NCI-H82 (cell line): ENCODE results near the gene ZNF91.
"Not testable (repeated sequence)": the region's sequence is repeated elsewhere in the genome, so short reads cannot be mapped to it uniquely, and the experiment has no call there.

Source experiments
- DNase-seq: peaks from one replicate; lab custom pipeline; 2025; lab: John Stamatoyannopoulos, UW

ZNF91 gene

GRCh38 chr19:23395041-23395721 is at the start of gene ZNF91:
Gene ZNF91 (minus strand): TSS chr19:23395471. CDS start chr19:23395354, 117 bp downstream.
- peak; percentile 99 for DNase-seq

DNA sequence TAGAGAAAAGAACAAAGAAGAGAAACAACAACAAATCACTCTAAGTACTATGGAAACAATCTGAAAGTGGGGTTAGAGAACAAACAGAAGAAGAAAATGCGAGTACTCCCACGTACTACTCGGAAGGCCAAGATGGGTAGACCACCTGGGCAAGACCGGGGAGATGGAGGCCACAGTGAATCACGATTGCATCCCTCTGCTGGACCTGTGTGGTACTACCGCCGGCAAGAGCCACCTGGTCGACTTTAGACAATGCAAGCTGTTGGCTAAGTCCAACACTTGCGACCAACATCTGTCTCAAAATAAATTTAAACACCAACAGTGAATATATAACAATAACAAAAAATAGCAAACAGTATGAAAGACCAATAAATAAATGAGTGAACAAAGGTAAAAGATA is 45.5 kb upstream of the ZNF91 start:
- peak; percentile 47 for DNase-seq

DNA sequence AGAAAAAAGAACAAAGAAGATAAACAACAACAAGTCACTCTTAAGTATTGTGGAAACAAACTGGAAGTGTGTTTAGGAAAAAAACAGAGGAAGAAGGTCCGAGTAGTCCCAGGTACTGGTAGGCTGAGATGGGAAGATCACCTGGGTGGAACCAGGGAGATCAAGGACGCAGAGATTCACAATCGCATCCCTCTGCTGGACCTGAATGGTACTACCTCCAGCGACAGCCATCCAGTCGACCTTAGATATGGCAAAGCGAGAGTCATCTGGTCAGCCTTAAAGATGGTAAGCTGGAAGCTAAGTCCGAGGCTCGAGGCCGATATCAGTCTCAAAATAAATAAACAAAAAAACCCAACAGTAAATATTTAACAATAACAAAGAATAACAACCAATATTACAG is 44.9 kb upstream of the ZNF91 start:
- peak; percentile 47 for DNase-seq

- DNase-seq: peak; percentile 38
Measured at GRCh38 chr19:23439623-23440022, 44.4 kb upstream of the ZNF91 start.

DNA sequence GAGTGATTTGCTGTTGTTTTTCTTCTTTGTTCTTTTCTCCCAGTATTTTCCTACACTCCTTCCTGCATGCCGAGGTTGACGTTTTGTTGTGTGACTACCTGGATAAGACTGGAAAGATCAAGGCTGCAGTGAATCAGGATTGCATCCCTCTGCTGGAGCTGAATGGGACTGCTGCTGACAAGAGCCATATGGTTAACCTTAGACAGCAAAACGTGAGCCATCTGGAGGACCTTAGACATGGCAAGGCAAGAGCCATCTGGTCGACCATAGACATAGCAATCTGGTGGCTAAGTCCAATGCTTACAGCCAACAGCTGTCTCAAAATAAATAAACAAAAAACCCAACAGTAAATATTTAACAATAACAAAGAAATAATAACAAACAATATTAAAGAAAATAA is 42.6 kb upstream of the ZNF91 start:
- peak; percentile 80 for DNase-seq

- DNase-seq: peak; percentile 45
Measured at GRCh38 chr19:23436944-23437343, 41.7 kb upstream of the ZNF91 start.

DNA sequence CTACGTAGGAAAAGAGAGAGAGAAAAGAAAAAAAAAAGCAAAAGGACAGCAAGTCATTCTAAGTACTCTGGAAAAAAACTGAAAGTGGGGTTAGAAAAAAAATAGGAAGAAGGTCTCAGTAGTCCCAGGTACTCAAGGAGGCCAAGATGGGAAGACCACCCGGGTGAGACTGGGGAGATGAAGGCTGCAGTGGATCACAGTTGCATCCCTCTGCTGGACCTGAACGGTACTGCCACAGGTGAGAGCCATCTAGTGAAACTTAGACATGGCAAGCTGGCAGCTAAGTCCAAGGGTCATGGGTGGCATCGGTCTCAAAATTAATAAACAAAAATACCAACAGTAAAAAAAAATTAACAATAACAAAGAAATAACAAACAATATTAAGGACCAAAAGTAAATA is 41.0 kb upstream of the ZNF91 start:
- peak; percentile 32 for DNase-seq

DNA sequence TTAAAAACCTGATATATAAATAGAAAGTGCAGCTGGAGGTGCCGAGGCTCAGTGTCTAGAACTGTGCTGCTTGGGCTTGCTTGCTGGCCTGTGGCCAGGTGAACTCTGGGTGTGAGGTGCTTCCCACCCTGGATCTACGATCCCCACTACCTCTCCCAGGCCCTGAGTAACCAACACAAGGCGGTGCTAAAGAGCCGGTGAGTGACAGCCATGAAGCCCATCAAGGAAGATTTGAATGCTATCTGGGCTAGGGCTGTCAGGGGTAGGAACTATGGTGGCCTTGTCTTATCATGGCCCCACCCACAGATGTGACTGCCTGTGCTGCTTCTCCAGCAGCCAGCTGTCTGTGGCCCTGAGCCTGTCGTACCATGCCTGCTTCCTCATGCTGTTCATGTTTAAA is 25.6 kb upstream of the ZNF91 start:
- peak; percentile 14 for DNase-seq

- DNase-seq: not testable (repeated sequence)
Measured at GRCh38 chr19:23419261-23419660, 24.0 kb upstream of the ZNF91 start.

- DNase-seq: peak; percentile 92
Measured at GRCh38 chr19:23415561-23416191, 20.4 kb upstream of the ZNF91 start.

DNA sequence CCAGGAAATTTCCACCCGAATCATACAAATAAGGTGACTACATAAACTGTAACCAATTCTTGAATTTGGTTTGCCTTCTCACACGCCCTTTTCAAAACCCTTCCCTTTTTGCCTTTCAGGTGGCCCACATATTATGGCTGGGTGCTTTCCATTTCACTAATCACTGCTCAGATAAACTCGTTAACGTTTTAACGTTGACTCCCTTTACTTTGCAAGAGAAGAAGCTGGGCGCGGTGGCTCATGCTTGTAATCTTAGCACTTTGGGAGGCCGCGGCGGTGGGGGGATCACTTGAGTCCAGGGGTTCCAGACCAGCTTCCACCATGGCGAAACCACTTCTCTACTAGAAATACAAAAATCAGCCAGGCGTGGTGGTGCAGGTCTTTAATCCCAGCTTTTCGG is 19.8 kb upstream of the ZNF91 start:
- peak; percentile 45 for DNase-seq

DNA sequence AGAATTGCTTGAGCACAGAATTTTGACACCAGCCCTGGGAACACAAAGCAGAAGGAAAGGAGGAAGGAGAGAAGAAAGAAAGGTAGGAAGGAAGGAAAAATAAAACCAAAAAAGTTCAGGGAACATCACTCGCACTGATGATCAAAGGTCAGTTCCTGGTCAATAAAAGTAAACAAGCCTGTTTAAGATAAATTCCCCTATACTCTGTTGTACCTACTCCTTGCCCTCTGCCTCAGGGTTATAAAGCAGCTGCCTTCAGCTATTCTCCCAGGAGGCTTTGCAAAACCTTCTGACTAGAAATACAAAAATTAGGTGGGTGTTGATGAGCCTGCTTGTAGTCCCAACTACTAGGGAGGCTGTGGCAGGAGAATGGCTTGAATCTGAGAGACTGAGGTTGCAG is 14.9 kb upstream of the ZNF91 start:
- DNase-seq: no peak

DNA sequence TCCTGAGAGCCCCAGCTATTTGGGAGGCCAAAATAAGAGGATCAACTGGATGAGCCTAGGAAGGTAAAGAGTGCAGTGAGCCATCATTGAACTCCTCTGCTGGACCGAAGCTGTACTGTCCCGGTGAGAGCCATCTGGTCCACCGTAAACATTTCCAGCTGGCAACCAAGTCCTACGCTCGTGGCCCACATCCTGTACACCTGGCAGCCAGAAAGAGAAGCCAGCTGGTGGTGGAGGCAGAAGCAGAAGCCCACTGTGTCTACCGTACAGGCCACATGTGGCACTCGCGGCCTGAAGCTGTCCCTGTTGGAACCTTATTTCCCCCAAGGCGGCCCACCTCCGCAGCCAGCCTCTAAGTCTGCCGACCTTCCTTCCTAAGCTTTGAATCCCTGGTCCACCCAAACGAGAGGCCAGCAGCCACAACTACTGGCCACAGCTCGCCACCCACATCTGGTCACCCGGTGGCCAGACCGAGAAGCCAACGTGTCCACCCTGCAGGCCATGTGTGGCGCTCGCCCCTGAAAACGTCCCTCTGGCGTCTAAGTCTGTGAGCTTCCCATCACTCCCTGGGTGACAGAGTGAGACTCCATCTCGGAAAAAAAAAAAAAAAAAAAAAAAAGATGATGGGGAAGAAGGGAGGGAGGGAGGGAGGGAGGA is 14.2 kb upstream of the ZNF91 start:
- DNase-seq: peak; percentile 49

DNA sequence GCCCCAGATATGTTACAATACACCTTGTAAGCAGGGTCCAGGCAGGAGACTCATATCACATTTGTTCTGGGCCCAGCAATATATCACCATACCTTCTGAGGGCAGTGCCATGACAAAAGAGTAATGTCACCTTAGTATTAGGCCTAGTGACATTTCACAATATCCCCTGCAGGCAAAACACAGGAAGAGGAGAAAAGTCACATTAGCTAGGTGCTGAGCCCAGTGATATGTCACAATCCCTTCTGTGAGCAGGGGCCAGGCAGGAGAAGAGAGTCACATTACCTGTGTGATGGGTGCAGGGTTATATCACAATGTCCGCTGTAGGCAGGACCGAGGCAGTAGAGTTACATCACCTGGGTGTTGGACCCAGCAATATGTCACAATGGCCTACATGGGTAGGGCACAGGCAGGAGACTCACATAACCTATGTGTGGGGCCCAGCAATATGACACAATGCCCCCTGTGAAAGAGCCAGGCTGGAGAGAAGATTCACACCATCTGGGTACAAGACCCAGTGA is 12.4 kb upstream of the ZNF91 start:
- DNase-seq: no peak

GRCh38 chr19:23406721-23407120 is 11.4 kb upstream of the ZNF91 start:
- DNase-seq: no peak

- no peak for DNase-seq
Measured at GRCh38 chr19:23406091-23406490, 10.8 kb upstream of the ZNF91 start.

- DNase-seq: no peak
Measured at GRCh38 chr19:23404676-23405075, 9.4 kb upstream of the ZNF91 start.

DNA sequence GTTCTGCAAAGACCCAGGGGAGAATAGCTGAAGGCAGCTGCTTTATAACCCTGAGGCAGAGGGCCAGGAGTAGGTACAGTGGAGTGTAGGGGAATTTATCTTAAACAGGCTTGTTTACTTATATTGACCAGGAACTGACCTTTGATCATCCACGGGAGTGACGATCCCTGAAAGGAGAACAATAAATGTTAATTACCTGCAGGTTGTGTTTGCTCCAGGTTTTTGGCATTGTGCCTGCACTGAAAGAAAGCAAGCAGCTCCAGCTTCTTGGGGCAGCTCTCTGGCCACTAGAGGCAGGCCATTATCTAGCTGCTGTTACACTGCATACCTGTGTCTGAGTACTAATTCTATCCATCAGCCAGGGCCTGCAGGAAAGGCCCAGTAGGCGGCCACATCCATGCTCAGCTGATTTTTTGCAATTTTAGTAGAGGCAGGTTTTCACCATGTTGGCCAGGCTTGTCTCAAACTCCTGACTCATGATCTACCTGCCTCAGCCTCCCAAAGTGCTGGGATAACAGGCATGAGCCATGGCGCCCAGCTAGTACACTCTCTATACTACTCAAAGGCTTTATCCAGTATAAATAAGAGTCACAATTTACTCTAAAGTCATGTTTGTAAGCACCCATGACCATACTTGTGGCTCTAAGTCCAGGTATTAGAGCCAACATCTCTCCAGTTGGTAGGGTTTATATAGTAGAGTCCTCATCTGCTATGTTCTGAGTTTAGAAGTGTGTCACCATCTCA is 8.5 kb upstream of the ZNF91 start:
- no peak for DNase-seq

GRCh38 chr19:23403052-23403451 is 7.8 kb upstream of the ZNF91 start:
- DNase-seq: no peak

GRCh38 chr19:23402388-23402787 is 7.1 kb upstream of the ZNF91 start:
- DNase-seq: no peak

GRCh38 chr19:23401086-23401610 is 5.9 kb upstream of the ZNF91 start:
- DNase-seq: no peak

DNA sequence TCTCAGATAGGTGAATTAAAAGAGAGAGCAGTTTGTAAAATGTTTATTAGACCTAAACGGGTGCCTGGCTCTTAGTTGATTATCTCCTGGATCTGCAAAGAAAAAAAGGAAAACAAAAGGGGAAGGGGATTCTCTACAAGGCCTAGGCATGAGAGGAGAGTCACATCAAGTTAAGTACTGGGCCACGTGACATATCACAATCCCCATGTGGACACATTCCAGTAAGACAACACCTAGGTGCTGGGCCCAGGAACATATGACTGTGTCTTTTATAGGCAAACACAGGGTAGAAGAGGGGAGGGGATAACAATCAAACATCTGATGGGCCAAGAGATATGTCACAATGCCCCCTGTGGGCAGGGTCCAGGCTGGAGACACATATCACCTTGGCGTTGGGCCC is 4.2 kb upstream of the ZNF91 start:
- no peak for DNase-seq
